Kidney epithelial cell (primary cell): ENCODE measurements around the gene BARHL1. TPM values are rescaled to one million over a fixed set of nuclear protein-coding genes. Genes with fewer than 3 reads are reported as not detected.
"Not testable (repeated sequence)": the region's sequence is repeated elsewhere in the genome, so short reads cannot be mapped to it uniquely, and the experiment has no call there.

Experiments used
- DNase-seq: peaks from one replicate; pipeline ENCODE4 v3.0.0-alpha.2; 2010; ENCODE audit warnings: low read depth
- H3K27me3 ChIP-seq: 2 replicates; pipeline ENCODE4 v1.6.0; 2011; ENCODE audit warnings: low read length; ENCODE audit not compliant: control insufficient read depth, insufficient read depth
- H3K36me3 ChIP-seq: 2 replicates; pipeline ENCODE4 v1.5.1; 2011; ENCODE audit warnings: low read length; ENCODE audit not compliant: control insufficient read depth, insufficient read depth
- H3K4me3 ChIP-seq: 2 replicates; pipeline ENCODE4 v1.5.1; 2011; ENCODE audit warnings: low read depth, mild to moderate bottlenecking, control low read depth, low read length
- total RNA-seq: library from RNA; depleted of rRNA; stranded (reverse); fragments of >200 nt; gene quantifications from 2 replicates; pipeline ENCODE4 v1.2.3, GENCODE V29; 2015
- TF ChIP-seq, protein P1 (sequence below): IDR thresholded peaks from 2 replicates; pipeline ENCODE4 v1.5.1; 2011; ENCODE audit warnings: mild to moderate bottlenecking, moderate library complexity, low read length, control low read depth, inconsistent platforms; ENCODE audit not compliant: insufficient read depth, poor library complexity, severe bottlenecking

BARHL1 gene
- total RNA-seq, 1 donor from 2014 or later = not detected

DNA sequence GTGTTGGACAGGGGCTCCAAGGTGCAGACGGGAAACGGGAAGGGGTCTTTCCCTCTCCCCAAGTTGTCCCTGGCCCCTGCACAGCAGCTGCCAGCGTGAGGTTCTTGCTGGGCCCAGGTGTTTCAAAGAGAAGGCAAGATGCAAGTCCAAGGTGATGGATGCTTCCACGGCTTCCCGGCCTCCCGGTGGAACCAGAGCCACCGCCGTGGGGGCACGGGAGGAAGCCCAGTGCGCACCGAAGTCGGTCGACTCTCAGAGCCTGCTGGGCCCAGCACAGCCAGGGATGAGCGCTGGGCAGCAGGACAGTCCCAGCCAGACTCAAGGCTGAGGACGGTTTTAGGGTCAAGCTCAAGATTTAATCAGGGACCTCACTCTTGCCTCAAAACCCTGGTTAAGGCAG is 25.2 kb upstream of the BARHL1 start:
- H3K4me3 ChIP-seq = no peak overlapping the region
- peaks cover 69% of the 10 kb centered on the region for H3K27me3 ChIP-seq
- TF ChIP-seq, protein P1, sequence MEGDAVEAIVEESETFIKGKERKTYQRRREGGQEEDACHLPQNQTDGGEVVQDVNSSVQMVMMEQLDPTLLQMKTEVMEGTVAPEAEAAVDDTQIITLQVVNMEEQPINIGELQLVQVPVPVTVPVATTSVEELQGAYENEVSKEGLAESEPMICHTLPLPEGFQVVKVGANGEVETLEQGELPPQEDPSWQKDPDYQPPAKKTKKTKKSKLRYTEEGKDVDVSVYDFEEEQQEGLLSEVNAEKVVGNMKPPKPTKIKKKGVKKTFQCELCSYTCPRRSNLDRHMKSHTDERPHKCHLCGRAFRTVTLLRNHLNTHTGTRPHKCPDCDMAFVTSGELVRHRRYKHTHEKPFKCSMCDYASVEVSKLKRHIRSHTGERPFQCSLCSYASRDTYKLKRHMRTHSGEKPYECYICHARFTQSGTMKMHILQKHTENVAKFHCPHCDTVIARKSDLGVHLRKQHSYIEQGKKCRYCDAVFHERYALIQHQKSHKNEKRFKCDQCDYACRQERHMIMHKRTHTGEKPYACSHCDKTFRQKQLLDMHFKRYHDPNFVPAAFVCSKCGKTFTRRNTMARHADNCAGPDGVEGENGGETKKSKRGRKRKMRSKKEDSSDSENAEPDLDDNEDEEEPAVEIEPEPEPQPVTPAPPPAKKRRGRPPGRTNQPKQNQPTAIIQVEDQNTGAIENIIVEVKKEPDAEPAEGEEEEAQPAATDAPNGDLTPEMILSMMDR = no peak
- DNase-seq = no peak
- H3K36me3 ChIP-seq = no peaks in the 10 kb centered on the region

- Histone ChIP-seq H3K36me3 (no peaks in the 10 kb centered on the region), H3K27me3 (peaks cover 61% of the 10 kb centered on the region), H3K4me3 (no peak overlapping the region)
- TF ChIP-seq, protein P1 = no peak
- no peak for DNase-seq
Observed at GRCh38 chr9:132559711-132560110, 22.7 kb upstream of the BARHL1 start.

DNA sequence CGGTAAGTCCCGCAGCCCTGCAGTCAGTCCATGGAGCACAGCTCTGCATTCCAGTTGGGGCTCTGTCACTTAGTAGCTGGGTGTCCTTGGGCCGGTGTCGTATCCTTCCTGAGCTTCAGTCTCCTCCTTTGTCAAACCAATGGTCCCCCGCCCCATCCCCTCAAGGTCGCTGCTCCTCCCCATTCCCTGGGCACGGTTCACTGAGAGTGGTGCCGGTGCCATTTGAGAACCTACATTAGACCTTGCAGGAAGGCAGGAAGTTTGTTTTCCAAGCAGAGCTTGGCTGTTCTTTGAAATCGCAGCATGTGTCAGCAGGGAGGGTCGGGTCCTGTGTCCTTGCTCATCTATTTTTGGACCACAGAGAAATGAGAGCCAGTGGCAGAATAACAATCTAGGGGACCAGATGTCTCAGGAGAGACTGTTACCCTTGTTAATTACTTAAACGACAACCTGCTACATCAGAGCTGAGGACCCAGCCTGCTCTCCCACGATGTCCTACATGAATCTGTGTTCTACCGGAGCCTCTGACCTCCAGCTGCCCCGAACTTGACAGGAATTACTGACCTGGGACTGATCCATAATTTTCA is 21.7 kb upstream of the BARHL1 start:
- Histone ChIP-seq H3K36me3 (no peaks in the 10 kb centered on the region), H3K4me3 (no peak overlapping the region), H3K27me3 (peaks cover 51% of the 10 kb centered on the region)
- DNase-seq = no peak
- TF ChIP-seq, protein P1 = no peak

DNA sequence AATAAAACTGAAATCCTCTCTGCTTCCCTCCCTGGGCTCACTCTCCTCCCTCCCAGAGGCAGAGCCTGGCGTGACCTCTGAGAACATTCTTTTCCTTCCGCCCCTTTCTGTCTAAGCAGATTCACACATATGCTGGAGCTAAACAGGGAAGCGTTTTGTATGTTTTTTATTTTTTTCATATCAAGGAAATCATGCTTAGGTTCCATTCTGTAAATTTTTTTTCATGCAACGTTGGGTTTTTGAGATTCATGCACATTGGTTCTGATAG is 20.2 kb upstream of the BARHL1 start:
- peaks cover 35% of the 10 kb centered on the region for H3K27me3 ChIP-seq

GRCh38 chr9:132564526-132564925 is 17.9 kb upstream of the BARHL1 start:
- DNase-seq = no peak
- TF ChIP-seq, protein P1 = no peak
- no peaks in the 10 kb centered on the region for H3K36me3 ChIP-seq
- no peak overlapping the region for H3K4me3 ChIP-seq
- H3K27me3 ChIP-seq = peaks cover 32% of the 10 kb centered on the region

More for the DNA sequence above, 20.2 kb upstream of the BARHL1 start:
- Histone ChIP-seq H3K36me3 (no peaks in the 10 kb centered on the region), H3K4me3 (no peak overlapping the region)
- TF ChIP-seq, protein P1 = no peak
- no peak for DNase-seq

DNA sequence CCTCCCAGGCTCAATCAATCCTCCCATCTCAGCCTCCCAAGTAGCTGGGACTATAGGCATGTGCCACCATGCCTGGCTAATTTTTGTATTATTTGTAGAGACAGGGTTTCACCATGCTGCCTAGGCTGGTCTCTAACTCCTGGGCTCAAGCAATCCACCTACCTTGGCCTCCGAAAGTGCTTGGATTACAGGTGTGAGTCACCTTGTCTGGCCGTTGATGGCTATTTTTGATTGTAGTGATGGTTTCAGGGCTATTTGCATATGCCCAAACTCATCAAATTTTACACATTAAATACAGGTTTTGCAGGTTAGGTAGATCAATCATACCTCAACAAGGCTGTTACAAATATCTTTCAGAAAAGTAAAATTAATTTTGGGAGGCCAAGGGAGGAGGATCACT is 13.6 kb upstream of the BARHL1 start:
- not testable (repeated sequence) for H3K4me3 ChIP-seq, H3K27me3 ChIP-seq, H3K36me3 ChIP-seq, DNase-seq
